Activated naive CD8-positive, alpha-beta T cell treated with anti-CD3 and anti-CD28 coated beads for 36 hours (primary cell): ENCODE measurements around the gene GP2. TPM values are rescaled to one million over a fixed set of nuclear protein-coding genes. Genes with fewer than 3 reads are reported as not detected.

Experiments
- DNase-seq: peaks from one replicate; pipeline ENCODE4 v3.0.0; 2021
- H3K27ac Mint-ChIP-seq: one replicate; pipeline ENCODE4 v1.8.0; 2022; ENCODE audit warnings: mild to moderate bottlenecking, moderate library complexity, mixed read lengths
- H3K27me3 Mint-ChIP-seq: one replicate; pipeline ENCODE4 v1.8.0; 2022; ENCODE audit warnings: mild to moderate bottlenecking, mixed read lengths
- H3K36me3 Mint-ChIP-seq: one replicate; pipeline ENCODE4 v1.8.0; 2021; ENCODE audit warnings: mild to moderate bottlenecking, mixed read lengths
- H3K4me1 Mint-ChIP-seq: one replicate; pipeline ENCODE4 v1.8.0; 2021; ENCODE audit warnings: mixed read lengths
- H3K4me3 Mint-ChIP-seq: one replicate; pipeline ENCODE4 v1.8.0; 2022; ENCODE audit warnings: mild to moderate bottlenecking, moderate library complexity, mixed read lengths
- H3K9me3 Mint-ChIP-seq: one replicate; pipeline ENCODE4 v1.8.0; 2022; ENCODE audit warnings: mixed read lengths
- total RNA-seq, 2 experiments: library from RNA; stranded (reverse); gene quantifications; one replicate each; pipeline ENCODE4 v1.2.3, GENCODE V29; 2021

GP2 gene
- total RNA-seq, result not detected

DNA sequence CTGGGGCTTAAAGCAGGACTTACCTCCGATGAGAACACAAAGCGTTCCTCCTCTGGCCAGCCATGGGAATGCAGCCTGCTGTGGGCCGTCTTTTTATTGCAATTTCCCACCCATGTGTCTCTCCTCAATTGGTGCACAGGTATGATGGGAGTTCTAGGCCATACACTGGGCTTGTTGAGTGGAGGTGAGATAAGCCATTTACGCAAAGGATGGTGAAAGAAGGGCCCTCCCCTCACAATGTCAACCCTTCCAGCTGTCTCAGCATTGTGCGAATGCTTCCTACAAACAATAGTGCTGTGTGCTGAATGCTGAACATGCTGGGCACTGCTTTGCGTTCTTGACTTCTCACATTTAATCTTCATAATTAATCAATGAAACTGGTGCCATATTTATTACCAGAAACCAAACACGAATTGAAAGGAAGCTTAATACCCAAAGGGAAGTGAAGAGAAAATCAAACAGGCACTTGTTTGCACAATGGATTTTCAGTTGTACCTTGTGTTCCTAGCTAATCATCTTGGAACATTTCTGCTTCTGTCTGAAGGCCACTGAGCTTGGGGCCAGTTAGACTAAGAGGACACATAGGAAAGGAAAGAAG lies at the start of gene GP2:
Gene GP2 (minus strand): TSS at position 70 of the 598 bp plus-strand sequence. CDS start 1,082 bp downstream, outside the sequence.
- Mint-ChIP-seq H3K27ac (no peak within 1 kb of the TSS), H3K4me1 (no peaks in the 10 kb centered on the region), H3K4me3 (no peak within 1 kb of the TSS), H3K27me3 (no peaks in the 10 kb centered on the region), H3K9me3 (no peaks in the 10 kb centered on the region), H3K36me3 (no peaks in the 10 kb centered on the region)
- DNase-seq, result no peak

DNA sequence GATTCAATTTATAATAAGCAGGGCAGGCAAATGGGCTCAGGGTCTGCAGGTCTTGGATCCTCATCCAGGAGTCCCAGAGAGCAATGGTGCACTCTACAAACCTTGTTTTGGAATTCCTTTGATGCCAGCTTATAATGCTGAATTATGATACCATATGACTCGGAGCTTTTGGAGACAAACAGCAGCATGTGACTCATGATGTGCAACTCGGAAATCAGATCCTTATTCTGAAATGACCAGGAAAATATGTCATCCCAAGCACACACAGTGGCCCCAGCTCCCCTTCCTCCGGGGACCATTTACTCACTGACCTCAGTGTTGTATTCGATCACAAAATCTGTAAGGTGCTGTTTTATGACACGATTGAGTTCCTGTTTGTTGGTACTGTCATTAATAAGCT lies 45.4 kb upstream of the GP2 start:
- DNase-seq, result no peak
- Mint-ChIP-seq H3K4me3 (no peak overlapping the region), H3K36me3 (no peaks in the 10 kb centered on the region), H3K27me3 (peaks cover 13% of the 10 kb centered on the region), H3K27ac (no peak overlapping the region), H3K9me3 (no peaks in the 10 kb centered on the region), H3K4me1 (no peaks in the 10 kb centered on the region)

DNA sequence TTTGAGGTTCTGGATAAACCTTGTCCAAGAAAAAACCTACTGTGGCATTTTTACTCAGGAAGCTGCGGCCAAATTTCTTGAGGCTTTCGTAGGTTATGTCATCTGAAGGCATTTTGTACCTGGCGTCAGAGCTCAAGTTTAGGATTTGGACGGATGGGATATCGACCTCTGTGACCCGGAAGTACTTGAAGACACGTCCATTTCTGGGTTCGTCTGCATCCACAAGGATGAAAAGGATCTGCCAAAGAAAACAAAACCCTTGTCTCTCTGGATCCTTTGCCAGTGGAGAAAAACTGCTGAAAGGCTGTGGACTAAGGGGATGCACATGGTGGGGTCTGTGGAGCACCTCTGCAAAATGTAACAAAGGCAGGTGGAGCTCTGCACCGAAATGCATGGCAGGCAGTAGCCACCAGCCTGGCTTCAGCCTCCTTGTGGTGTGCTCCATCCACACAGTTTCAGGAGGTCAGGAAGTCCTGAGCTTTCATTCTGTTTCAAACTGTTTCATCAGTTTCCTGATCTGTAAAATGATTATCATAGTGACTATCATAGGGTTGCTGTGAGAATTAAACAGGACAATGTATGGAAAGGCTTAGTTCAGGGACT lies 42.2 kb upstream of the GP2 start:
- Mint-ChIP-seq H3K27ac (no peak overlapping the region), H3K27me3 (peaks cover 16% of the 10 kb centered on the region)
- DNase-seq, result no peak

DNA sequence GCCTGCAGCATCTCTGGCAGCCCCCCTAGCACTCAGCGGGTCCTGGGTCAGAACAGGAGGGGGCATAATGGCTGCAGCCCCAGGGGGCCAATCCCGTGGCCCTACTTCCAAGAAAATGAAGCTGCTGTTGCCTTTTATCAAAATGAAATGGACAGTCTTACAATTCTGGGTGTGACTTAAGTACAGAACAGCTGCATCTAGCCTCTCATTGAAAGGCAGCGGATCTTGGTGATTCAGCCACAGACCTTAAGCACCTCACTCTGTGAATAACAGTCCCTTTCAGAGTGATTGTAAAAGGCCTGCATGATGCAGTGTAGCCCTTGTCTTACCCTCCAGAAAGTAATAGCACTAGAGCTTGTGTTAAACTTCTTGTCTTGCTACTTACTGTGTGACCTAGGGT lies 36.7 kb upstream of the GP2 start:
- peaks cover 20% of the 10 kb centered on the region for H3K27me3 Mint-ChIP-seq
- H3K27ac Mint-ChIP-seq, result no peak overlapping the region
- no peaks in the 10 kb centered on the region for H3K4me1 Mint-ChIP-seq
- no peaks in the 10 kb centered on the region for H3K9me3 Mint-ChIP-seq
- DNase-seq, result no peak
- no peak overlapping the region for H3K4me3 Mint-ChIP-seq
- H3K36me3 Mint-ChIP-seq, result no peaks in the 10 kb centered on the region

More for the DNA sequence above, 42.2 kb upstream of the GP2 start:
- Mint-ChIP-seq H3K36me3 (no peaks in the 10 kb centered on the region), H3K9me3 (no peaks in the 10 kb centered on the region), H3K4me3 (no peak overlapping the region), H3K4me1 (no peaks in the 10 kb centered on the region)

DNA sequence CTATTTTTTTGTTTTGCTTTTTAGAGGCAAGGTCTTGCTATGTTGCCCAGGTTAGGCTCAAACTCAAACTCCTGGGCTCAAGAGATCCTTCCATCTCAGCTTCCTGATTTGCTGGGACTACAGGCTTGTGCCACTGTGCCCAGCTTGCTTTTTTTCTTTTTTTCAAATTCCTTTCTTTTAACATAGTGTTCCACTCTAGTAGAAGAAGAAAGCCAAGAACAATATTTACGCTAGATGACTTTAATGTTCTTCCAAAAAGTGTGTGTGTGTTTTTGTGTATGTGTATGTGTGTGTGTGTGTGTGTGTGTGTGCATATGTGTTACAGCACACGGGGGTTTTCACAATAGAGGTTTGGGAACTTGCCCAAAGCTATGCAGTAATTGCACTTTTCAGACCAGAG lies 35.9 kb upstream of the GP2 start:
- Mint-ChIP-seq H3K9me3 (no peaks in the 10 kb centered on the region), H3K36me3 (no peaks in the 10 kb centered on the region), H3K4me3 (no peak overlapping the region), H3K4me1 (no peaks in the 10 kb centered on the region), H3K27ac (no peak overlapping the region), H3K27me3 (peaks cover 20% of the 10 kb centered on the region)
- no peak for DNase-seq

DNA sequence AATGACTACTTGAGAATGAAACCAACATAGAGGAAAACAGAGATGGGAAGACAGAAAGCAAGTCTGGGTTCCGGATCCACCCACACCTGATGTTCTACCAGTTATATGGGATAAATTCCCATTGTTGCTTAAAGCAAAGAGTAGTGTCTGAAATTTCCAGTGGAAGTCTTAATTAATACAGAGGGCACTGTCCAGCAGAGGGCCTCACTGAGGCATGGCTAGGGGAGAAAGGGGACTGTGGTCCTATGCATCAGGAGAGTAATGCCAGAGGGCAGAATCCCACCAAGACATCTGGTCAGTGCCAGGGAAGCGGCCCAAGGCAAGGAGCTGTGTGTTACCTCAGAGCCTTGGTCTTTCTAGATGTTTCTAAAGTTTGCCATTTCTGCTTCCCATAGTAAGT lies 32.7 kb upstream of the GP2 start:
- H3K4me1 Mint-ChIP-seq, result no peaks in the 10 kb centered on the region
- H3K36me3 Mint-ChIP-seq, result no peaks in the 10 kb centered on the region
- no peak for DNase-seq
- H3K27me3 Mint-ChIP-seq, result peaks cover 18% of the 10 kb centered on the region
- H3K9me3 Mint-ChIP-seq, result no peaks in the 10 kb centered on the region
- no peak overlapping the region for H3K4me3 Mint-ChIP-seq
- H3K27ac Mint-ChIP-seq, result no peak overlapping the region

DNA sequence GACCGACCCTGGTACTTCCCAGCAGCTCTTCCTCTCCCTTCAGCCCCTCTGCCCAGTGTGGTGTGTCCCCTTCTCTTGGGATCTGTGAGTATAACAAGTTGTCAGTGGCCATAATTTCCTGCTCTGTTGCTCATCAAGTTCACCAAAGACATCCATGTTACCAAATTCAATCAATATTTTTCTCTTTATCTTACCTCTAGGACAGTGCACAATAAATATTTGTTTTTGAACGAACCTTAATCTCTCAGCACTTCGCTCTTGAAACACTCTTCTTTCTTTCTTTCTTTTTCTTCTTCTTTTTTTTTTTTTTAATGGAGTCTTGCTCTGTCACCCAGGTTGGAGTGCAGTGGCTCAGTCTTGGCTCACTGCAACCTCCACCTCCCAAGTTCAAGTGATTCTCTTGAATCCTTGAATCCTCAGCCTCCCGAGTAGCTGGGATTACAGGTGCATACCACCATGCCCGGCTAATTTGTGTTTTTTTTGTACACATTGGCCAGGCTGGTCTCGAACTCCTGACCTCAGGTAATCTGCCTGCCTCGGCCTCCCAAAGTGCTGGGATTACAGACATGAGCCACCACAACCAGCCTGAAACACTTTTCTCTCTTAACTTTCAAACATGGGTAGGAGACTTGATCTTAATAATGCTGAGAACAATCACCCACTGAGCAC lies 27.9 kb upstream of the GP2 start:
- H3K9me3 Mint-ChIP-seq, result no peaks in the 10 kb centered on the region
- no peaks in the 10 kb centered on the region for H3K36me3 Mint-ChIP-seq
- H3K4me1 Mint-ChIP-seq, result no peaks in the 10 kb centered on the region
- peaks cover 21% of the 10 kb centered on the region for H3K27me3 Mint-ChIP-seq
- H3K27ac Mint-ChIP-seq, result no peak overlapping the region
- no peak for DNase-seq
- no peak overlapping the region for H3K4me3 Mint-ChIP-seq

DNA sequence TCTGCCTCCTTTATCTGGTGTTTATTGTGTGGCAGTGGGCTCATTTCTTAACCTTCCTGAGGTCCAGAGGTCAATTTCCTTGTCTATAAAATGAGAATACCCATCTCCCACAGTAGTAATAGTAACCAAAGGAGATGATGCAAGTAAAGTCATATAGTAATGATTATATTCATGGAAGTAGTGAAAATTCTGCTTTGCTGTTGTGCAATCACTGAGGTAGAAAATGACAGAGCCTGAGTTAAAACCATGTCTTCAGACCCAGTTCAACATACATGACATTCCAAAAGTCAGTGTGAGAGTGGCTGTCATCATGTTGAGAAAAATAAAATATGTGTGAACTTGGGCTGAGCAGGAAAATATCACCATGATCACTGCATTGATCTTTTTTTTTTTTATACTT lies 26.1 kb upstream of the GP2 start:
- no peak for DNase-seq
- H3K9me3 Mint-ChIP-seq, result no peaks in the 10 kb centered on the region

DNA sequence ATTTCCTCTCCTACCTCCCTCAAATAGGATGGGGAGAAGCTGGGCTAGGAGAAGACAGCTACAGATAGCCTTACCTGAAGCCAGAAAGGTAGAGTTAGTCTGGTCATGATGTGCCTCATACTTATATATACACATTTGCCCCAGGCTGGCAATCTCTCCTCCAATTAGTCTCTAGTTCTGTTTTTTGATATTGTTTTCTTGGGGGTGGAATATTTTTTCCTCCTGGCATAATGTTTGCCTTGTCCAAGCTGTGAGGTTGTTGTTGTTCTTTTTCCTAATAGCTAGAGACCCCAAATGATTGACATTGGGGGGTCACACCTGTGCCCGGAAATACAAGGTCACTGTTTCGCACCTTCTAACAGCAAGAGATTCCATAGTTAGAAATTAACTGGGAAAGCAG lies 25.3 kb upstream of the GP2 start, which contains the start of gene UMOD:
Gene UMOD (minus strand): TSS at position 101 of the 400 bp plus-strand sequence. CDS start 1,978 bp downstream, outside the sequence.
- Mint-ChIP-seq H3K27ac (no peak within 1 kb of the TSS), H3K27me3 (peaks cover 14% of the 10 kb centered on the region), H3K4me1 (no peaks in the 10 kb centered on the region), H3K9me3 (no peaks in the 10 kb centered on the region), H3K36me3 (no peaks in the 10 kb centered on the region), H3K4me3 (no peak within 1 kb of the TSS)
- DNase-seq, result no peak

More for the DNA sequence above, 26.1 kb upstream of the GP2 start:
- H3K27me3 Mint-ChIP-seq, result peaks cover 14% of the 10 kb centered on the region
- H3K4me3 Mint-ChIP-seq, result no peak overlapping the region
- H3K4me1 Mint-ChIP-seq, result no peaks in the 10 kb centered on the region
- no peak overlapping the region for H3K27ac Mint-ChIP-seq
- H3K36me3 Mint-ChIP-seq, result no peaks in the 10 kb centered on the region

DNA sequence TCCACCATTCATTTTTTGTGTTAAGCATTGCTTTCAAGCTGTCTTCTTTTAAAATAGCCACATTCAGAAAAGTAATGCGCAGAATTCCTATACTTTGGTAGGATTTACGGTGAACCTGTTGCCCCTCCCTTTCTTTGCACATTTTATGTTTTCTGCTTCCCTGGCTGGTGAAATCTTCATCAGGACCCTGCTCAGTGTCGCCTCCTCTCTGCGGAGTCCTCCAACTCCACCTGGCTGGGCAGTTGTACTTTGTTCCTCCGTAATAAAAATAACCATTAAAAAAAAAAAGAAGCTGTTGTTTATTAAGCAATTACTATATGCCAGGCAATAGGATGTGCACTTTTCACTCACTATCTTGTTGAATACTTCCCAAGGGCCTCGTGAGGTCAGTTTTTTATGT lies 22.3 kb upstream of the GP2 start:
- Mint-ChIP-seq H3K27me3 (no peaks in the 10 kb centered on the region), H3K4me3 (no peak overlapping the region), H3K9me3 (no peaks in the 10 kb centered on the region), H3K36me3 (no peaks in the 10 kb centered on the region), H3K27ac (no peak overlapping the region), H3K4me1 (no peaks in the 10 kb centered on the region)
- no peak for DNase-seq

DNA sequence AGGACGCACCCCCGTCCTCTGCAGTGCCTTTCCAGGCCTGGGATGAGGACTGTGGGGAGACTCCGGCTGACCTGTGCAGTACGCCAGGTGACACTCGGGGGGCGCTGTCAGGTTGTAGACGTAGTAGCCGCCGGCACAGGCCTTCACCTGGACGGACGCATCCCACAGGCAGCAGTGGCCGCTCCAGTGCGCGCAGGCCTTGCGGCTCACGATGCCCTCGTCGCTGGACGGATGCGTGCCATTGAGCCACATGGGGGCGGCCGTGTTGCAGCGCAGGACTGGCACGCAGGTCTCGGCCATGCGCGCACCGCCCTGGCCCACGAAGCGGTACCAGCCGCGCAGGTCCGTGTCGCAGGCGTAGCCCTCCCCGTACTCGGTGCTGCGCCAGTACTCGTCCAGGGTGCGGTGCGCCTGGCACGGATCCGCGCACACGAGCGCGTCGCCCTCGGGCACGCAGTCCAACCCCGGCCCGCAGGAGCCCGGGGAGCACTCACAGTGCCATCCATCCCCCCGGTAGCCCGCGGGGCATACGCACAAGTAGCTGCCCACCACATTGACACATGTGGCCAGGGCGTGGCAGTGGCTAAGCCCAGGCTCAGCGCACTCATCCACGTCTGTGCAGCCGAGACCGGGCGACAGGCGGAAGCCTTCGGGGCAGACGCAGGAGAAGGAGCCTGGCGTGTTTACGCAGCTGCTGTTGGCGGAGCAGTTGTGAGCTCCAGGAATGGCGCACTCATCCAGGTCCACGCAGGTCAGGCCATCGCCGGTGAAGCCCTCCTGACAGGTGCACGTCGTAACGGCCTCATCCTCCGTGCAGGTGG lies 21.3 kb upstream of the GP2 start:
- DNase-seq, result no peak
- Mint-ChIP-seq H3K27me3 (no peaks in the 10 kb centered on the region), H3K36me3 (no peaks in the 10 kb centered on the region), H3K27ac (no peak overlapping the region), H3K4me3 (no peak overlapping the region), H3K9me3 (no peaks in the 10 kb centered on the region), H3K4me1 (no peaks in the 10 kb centered on the region)

DNA sequence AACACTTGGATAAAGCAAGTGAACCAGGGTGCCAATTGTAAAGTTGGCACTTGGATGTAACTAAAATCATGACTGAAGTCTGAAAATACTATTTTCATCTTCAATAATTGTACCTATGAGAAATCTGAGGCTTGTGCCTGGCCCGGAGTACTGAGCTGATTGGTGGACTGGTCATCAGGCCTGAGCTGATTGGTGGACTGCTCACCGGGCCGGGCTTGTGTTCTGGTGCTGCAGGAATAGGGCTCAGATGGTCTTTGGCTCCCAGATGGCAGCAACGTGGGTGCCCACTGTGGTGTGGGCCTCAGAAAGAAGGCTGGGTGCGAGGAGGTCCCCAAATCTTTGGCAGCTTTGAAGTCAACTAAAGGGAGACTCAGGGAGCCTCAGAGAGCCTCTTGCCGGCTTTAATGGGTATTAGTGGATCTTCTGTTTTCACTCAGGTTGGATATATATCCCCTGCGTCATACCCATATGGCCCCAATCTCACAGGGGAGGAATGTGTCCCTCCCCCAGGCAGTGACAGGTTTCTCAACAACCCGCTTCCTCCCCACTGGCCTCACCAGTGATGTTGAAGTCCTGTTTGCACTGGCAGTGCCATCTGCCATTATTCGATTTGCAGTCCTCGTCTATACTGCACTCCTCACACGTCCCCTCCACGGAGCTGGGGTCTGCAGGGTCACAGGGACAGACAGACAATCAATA lies 20.5 kb upstream of the GP2 start:
- Mint-ChIP-seq H3K4me3 (no peak overlapping the region), H3K27ac (no peak overlapping the region), H3K4me1 (no peaks in the 10 kb centered on the region), H3K27me3 (no peaks in the 10 kb centered on the region), H3K36me3 (no peaks in the 10 kb centered on the region), H3K9me3 (no peaks in the 10 kb centered on the region)
- no peak for DNase-seq

DNA sequence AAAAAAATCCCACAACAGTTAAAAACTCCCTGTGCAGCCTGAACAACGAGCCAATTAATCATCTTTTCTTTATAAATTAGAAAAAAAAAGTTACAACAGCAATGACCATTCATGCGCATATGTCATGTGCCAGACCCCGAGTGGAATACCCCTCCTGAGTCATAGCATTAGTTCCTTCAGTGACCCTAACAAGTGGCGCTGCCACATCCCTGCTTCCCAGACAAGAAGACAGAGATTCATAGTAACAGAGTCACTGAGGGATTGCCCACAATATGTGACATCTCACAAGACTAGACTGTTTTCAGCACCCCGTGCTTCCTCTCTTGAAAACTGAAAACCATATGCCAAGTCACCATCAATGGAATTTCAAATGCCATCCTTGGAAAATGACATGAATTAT lies 17.3 kb upstream of the GP2 start:
- H3K4me3 Mint-ChIP-seq, result no peak overlapping the region
- no peak for DNase-seq
- H3K4me1 Mint-ChIP-seq, result no peaks in the 10 kb centered on the region
- no peaks in the 10 kb centered on the region for H3K36me3 Mint-ChIP-seq
- no peaks in the 10 kb centered on the region for H3K9me3 Mint-ChIP-seq
- H3K27me3 Mint-ChIP-seq, result no peaks in the 10 kb centered on the region
- H3K27ac Mint-ChIP-seq, result no peak overlapping the region

DNA sequence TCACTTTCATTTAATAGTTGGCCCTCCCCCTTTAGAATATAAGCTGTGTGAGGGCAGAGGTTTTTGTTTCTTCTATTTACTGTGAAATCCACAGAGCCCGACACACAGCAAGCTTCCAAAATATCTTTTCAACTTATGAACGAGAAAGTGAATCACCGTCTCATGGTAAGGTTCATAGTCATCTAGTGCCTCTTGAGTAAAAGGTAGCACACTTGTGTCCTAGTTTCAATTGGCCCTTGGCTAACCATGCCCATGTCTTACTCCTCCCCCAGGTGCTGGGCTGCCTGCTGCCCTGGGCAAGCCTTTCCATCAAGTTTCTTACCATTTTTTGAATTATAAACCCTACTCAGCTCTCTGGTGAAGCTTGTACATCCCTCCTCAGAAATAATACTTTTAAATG lies 12.4 kb upstream of the GP2 start:
- no peak for DNase-seq
- no peaks in the 10 kb centered on the region for H3K4me1 Mint-ChIP-seq
- H3K36me3 Mint-ChIP-seq, result no peaks in the 10 kb centered on the region
- H3K27me3 Mint-ChIP-seq, result no peaks in the 10 kb centered on the region
- H3K9me3 Mint-ChIP-seq, result no peaks in the 10 kb centered on the region
- no peak overlapping the region for H3K27ac Mint-ChIP-seq
- H3K4me3 Mint-ChIP-seq, result no peak overlapping the region

DNA sequence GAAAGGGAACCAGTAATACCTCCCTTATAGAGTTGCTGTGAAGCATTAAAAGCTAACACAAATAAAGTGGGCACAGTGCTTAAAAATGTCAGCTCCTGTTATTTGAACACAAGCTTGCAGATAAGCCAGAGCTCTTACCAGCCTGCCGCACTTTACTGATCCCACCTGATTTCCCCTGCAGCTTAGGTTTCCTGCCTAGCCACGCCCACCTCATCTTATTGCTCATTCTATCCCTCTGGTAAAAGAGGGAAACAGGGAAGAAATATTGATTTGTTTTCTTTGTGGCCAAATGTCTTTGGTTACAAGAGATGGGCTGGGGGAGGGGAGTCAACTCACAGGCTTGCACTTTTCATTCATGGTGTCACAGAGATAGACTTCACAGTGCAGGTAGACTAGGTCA lies 9.6 kb upstream of the GP2 start:
- H3K9me3 Mint-ChIP-seq, result no peaks in the 10 kb centered on the region
- DNase-seq, result no peak
- H3K27ac Mint-ChIP-seq, result no peak overlapping the region
- no peaks in the 10 kb centered on the region for H3K36me3 Mint-ChIP-seq
- H3K4me1 Mint-ChIP-seq, result no peaks in the 10 kb centered on the region
- H3K27me3 Mint-ChIP-seq, result no peaks in the 10 kb centered on the region
- H3K4me3 Mint-ChIP-seq, result no peak overlapping the region
